SK-N-SH treated with all-trans-retinoic acid at 6 μM for 48 hours (cell line): ENCODE results near the gene C22orf42.

ENCODE experiments used
- CSRNP3 ChIP-seq: fragments of 250-450 bp; sonication (Bioruptor Pico); IDR thresholded peaks from 2 replicates; pipeline ENCODE4 v1.5.1; 2021; ENCODE audit warnings: mild to moderate bottlenecking, moderate library complexity
- PATZ1 ChIP-seq: fragments of 250-450 bp; sonication (Bioruptor Pico); IDR thresholded peaks from 2 replicates; pipeline ENCODE4 v1.8.0; 2020; ENCODE audit warnings: mild to moderate bottlenecking, moderate library complexity, borderline replicate concordance
- PPARA ChIP-seq: fragments of 250-450 bp; sonication (Bioruptor Pico); IDR thresholded peaks from 2 replicates; pipeline ENCODE4 v1.5.0; 2020; ENCODE audit warnings: mild to moderate bottlenecking, borderline replicate concordance
- ZFP3 ChIP-seq: fragments of 250-450 bp; sonication (Bioruptor Pico); IDR thresholded peaks from 2 replicates; pipeline ENCODE4 v1.5.0; 2020; ENCODE audit warnings: mild to moderate bottlenecking, moderate library complexity
- ZFP30 ChIP-seq: fragments of 450-650 bp; formaldehyde crosslinking; IDR thresholded peaks from 2 replicates; pipeline ENCODE4 v1.5.0; 2022; ENCODE audit warnings: mild to moderate bottlenecking, moderate library complexity

- TF ChIP-seq CSRNP3 (CRISPR knock-in tag) (no peak), PATZ1 (CRISPR knock-in tag) (no peak), ZFP3 (CRISPR knock-in tag) (no peak), ZFP30 (CRISPR knock-in tag) (no peak), PPARA (no peak)
These were observed 46.0 kb upstream of the C22orf42 start, which contains the start of gene RFPL2 for GRCh38 chr22:32204856-32205722.
